H1 (cell line): ENCODE data around the gene ITSN1. TPM values are rescaled to one million over a fixed set of nuclear protein-coding genes. Genes with fewer than 3 reads are reported as not detected.

Source experiments
- CTCF ChIA-PET: fragments of 300-600 bp; sonication (Branson Sonifier 250); formaldehyde crosslinking; loops from one replicate; lab custom pipeline; 2021; ENCODE audit not compliant: partially characterized antibody; lab: Charles Lee
- POLR2A ChIA-PET: fragments of 300-600 bp; sonication (Branson Sonifier 250); formaldehyde crosslinking; loops from one replicate; lab custom pipeline; 2021; ENCODE audit warnings: inconsistent platforms; ENCODE audit not compliant: partially characterized antibody; lab: Charles Lee
- DNase-seq, 2 experiments: peaks; one replicate each; pipeline versions ENCODE4 v3.0.0 to v3.0.0-alpha.2; 2010 to 2022; ENCODE audit warnings: low spot score in 2 of 2, low read depth in 1 of 2, mixed read lengths in 1 of 2
- FAIRE-seq: peaks from 2 replicates; lab custom pipeline; 2011; peaks lifted over from hg19 to GRCh38; lab: Jason Lieb, UNC
- H2AFZ ChIP-seq: 2 replicates; pipeline ENCODE4 v1.8.1; 2012; ENCODE audit warnings: low read length, inconsistent platforms
- H2AK5ac ChIP-seq: 2 replicates; pipeline ENCODE4 v1.6.1; 2013; ENCODE audit warnings: low read depth, low read length
- H2BK120ac ChIP-seq: replicated peaks from 2 replicates; pipeline ENCODE3; 2013; ENCODE audit warnings: low read depth, low read length, inconsistent platforms
- H2BK12ac ChIP-seq: 2 replicates; pipeline ENCODE4 v1.6.1; 2013; ENCODE audit warnings: low read depth, low read length
- H2BK15ac ChIP-seq: 2 replicates; pipeline ENCODE4 v1.6.1; 2013; ENCODE audit warnings: low read length
- H2BK20ac ChIP-seq: 2 replicates; pipeline ENCODE4 v1.6.1; 2013; ENCODE audit warnings: low read length
- H2BK5ac ChIP-seq: 2 replicates; pipeline ENCODE4 v1.6.1; 2013; ENCODE audit warnings: low read depth, low read length
- H3K14ac ChIP-seq: 2 replicates; pipeline ENCODE4 v1.6.1; 2013; ENCODE audit warnings: inconsistent platforms; ENCODE audit not compliant: insufficient read length
- H3K18ac ChIP-seq: 2 replicates; pipeline ENCODE4 v1.6.1; 2013; ENCODE audit warnings: low read length; ENCODE audit errors: extremely low read depth
- H3K23ac ChIP-seq: 2 replicates; pipeline ENCODE4 v1.6.1; 2013; ENCODE audit warnings: inconsistent platforms; ENCODE audit not compliant: insufficient read length
- H3K23me2 ChIP-seq: 2 replicates; pipeline ENCODE4 v1.6.1; 2013; ENCODE audit warnings: low read depth, low read length
- H3K27ac ChIP-seq: 2 replicates; pipeline ENCODE4 v1.6.1; 2011; ENCODE audit warnings: low read depth, low read length, inconsistent platforms
- H3K27me3 ChIP-seq, 4 experiments: replicated peaks in 1 of 4; 1 replicate in 1 of 4; 2 replicates in 3 of 4; pipeline versions ENCODE4 v1.6.1 to v1.8.1; 2011 to 2013; ENCODE audit warnings: low read length in 3 of 4, mild to moderate bottlenecking in 3 of 4, inconsistent platforms in 2 of 4, mixed read lengths in 2 of 4, moderate library complexity in 1 of 4; ENCODE audit not compliant: control insufficient read depth in 3 of 4, insufficient read depth in 3 of 4; ENCODE audit errors: extremely low read depth in 1 of 4
- H3K36me3 ChIP-seq, 4 experiments: 2 replicates each; pipeline versions ENCODE4 v1.6.1 to v1.8.1; 2011 to 2013; ENCODE audit warnings: mild to moderate bottlenecking in 4 of 4, low read length in 3 of 4, moderate library complexity in 2 of 4, control low read depth in 1 of 4, inconsistent platforms in 1 of 4; ENCODE audit not compliant: insufficient read depth in 4 of 4, control insufficient read depth in 2 of 4
- H3K4ac ChIP-seq: replicated peaks from 2 replicates; pipeline ENCODE3; 2013; ENCODE audit warnings: low read length, low read depth, mixed read lengths, inconsistent platforms; ENCODE audit not compliant: insufficient read length
- H3K4me1 ChIP-seq, 4 experiments: replicated peaks in 1 of 4; 1 replicate in 1 of 4; 2 replicates in 3 of 4; pipeline versions ENCODE4 v1.6.1 to v1.8.1; 2011 to 2013; ENCODE audit warnings: low read length in 3 of 4, inconsistent platforms in 2 of 4, mixed read lengths in 1 of 4; ENCODE audit not compliant: insufficient read depth in 4 of 4, control insufficient read depth in 3 of 4
- H3K4me2 ChIP-seq, 2 experiments: 2 replicates each; pipeline versions ENCODE4 v1.6.1 to v1.8.1; 2011 to 2013; ENCODE audit warnings: low read depth in 2 of 2, low read length in 2 of 2, control low read depth in 1 of 2, inconsistent platforms in 1 of 2, mild to moderate bottlenecking in 1 of 2; ENCODE audit not compliant: insufficient read depth in 1 of 2
- H3K4me3 ChIP-seq, 4 experiments: fragments of 200-600, 300-600 bp in 1 of 4; sonication (generic), shearing (Covaris generic), sonication (Bioruptor Twin) in 1 of 4; 2 replicates each; pipeline versions ENCODE4 v1.5.1 to v1.8.1; 2011 to 2016; ENCODE audit warnings: low read length in 4 of 4, low read depth in 3 of 4, control low read depth in 2 of 4, inconsistent platforms in 2 of 4, mild to moderate bottlenecking in 2 of 4, mixed read lengths in 1 of 4, moderate library complexity in 1 of 4; ENCODE audit not compliant: insufficient read depth in 2 of 4; ENCODE audit errors: extremely low read depth in 1 of 4
- H3K56ac ChIP-seq: replicated peaks from 2 replicates; pipeline ENCODE3; 2013; ENCODE audit warnings: low read depth, mild to moderate bottlenecking, mixed read lengths, low read length, inconsistent platforms; ENCODE audit not compliant: insufficient read length
- H3K79me1 ChIP-seq: 2 replicates; pipeline ENCODE4 v1.6.1; 2013; ENCODE audit warnings: low read depth, low read length, control low read depth
- H3K79me2 ChIP-seq, 2 experiments: 2 replicates each; pipeline versions ENCODE4 v1.6.1 to v1.8.1; 2012 to 2013; ENCODE audit warnings: low read length in 2 of 2, mild to moderate bottlenecking in 2 of 2, inconsistent platforms in 1 of 2; ENCODE audit not compliant: insufficient read depth in 2 of 2, control insufficient read depth in 1 of 2
- H3K9ac ChIP-seq, 4 experiments: replicated peaks in 1 of 4; 1 replicate in 1 of 4; 2 replicates in 3 of 4; pipeline versions ENCODE4 v1.6.1 to v1.8.1; 2011 to 2013; ENCODE audit warnings: low read depth in 3 of 4, low read length in 3 of 4, control low read depth in 2 of 4, mild to moderate bottlenecking in 2 of 4, moderate library complexity in 2 of 4, inconsistent platforms in 1 of 4; ENCODE audit errors: extremely low read depth in 1 of 4
- H3K9me3 ChIP-seq, 2 experiments: 2 replicates each; pipeline versions ENCODE4 v1.6.1 to v1.8.1; 2012 to 2013; ENCODE audit warnings: mild to moderate bottlenecking in 2 of 2, moderate library complexity in 2 of 2, control low read depth in 1 of 2, inconsistent platforms in 1 of 2, low read depth in 1 of 2, low read length in 1 of 2, mixed read lengths in 1 of 2; ENCODE audit not compliant: insufficient read depth in 2 of 2
- H4K20me1 ChIP-seq, 2 experiments: replicated peaks in 1 of 2; 2 replicates each; pipeline versions ENCODE3 to v1.8.1; 2011 to 2013; ENCODE audit warnings: inconsistent platforms in 2 of 2, low read length in 2 of 2, mild to moderate bottlenecking in 1 of 2; ENCODE audit not compliant: insufficient read depth in 2 of 2, control insufficient read depth in 1 of 2
- H4K5ac ChIP-seq: 2 replicates; pipeline ENCODE4 v1.6.1; 2013; ENCODE audit warnings: low read length, low read depth, mixed read lengths, inconsistent platforms; ENCODE audit not compliant: insufficient read length
- H4K8ac ChIP-seq: 2 replicates; pipeline ENCODE4 v1.8.0; 2013; ENCODE audit warnings: mild to moderate bottlenecking, moderate library complexity, low read length, inconsistent platforms; ENCODE audit not compliant: insufficient read depth; ENCODE audit errors: extremely low read depth
- H4K91ac ChIP-seq: replicated peaks from 2 replicates; pipeline ENCODE3; 2013; ENCODE audit warnings: low read length, mixed read lengths, inconsistent platforms; ENCODE audit not compliant: insufficient read length
- CBX5 ChIP-seq: fragments of 300-800, 300-1000 bp; sonication (generic); IDR thresholded peaks from 2 replicates; pipeline ENCODE4 v1.7.1; 2016; ENCODE audit warnings: antibody characterized with exemption, low read length, low read depth
- KDM5A ChIP-seq: fragments of 200-600 bp; IDR thresholded peaks from 2 replicates; pipeline ENCODE4 v1.7.1; 2012; ENCODE audit warnings: mild to moderate bottlenecking, low read length, inconsistent platforms, mixed read lengths
- NANOG ChIP-seq: IDR thresholded peaks from 2 replicates; pipeline ENCODE4 v1.6.1; 2011; ENCODE audit warnings: low read length, low read depth, mild to moderate bottlenecking, inconsistent platforms; ENCODE audit not compliant: insufficient read depth, poor library complexity, severe bottlenecking
- YY1 ChIP-seq: IDR thresholded peaks from 2 replicates; pipeline ENCODE4 v1.6.1; 2011; ENCODE audit warnings: low read depth, mild to moderate bottlenecking, low read length
- WGBS, 2 experiments: shearing (Covaris generic) in 1 of 2; methylation state at CpG; one replicate each; pipeline versions ENCODE4 v1.1.6 to v1.1.7; 2013 to 2015; ENCODE audit warnings: low lambda C conversion rate in 2 of 2, mixed read lengths in 2 of 2, inconsistent platforms in 1 of 2, low coverage in 1 of 2, missing lambda C conversion rate in 1 of 2; ENCODE audit not compliant: insufficient replicate concordance in 2 of 2, insufficient coverage in 1 of 2, insufficient read length in 1 of 2; ENCODE audit errors: extremely low coverage in 1 of 2, missing lambda C conversion rate in 1 of 2; 5-methylcytosine and 5-hydroxymethylcytosine counted together
- polyA plus RNA-seq, 7 experiments: library from polyadenylated mRNA; depleted of rRNA in 3 of 7; stranded (reverse) in 5 of 7; unstranded in 2 of 7; fragments of >200 nt in 5 of 7; fragments of 200-250 nt in 2 of 7; gene quantifications; 1 replicate in 5 of 7; 2 replicates in 1 of 7; 4 replicates in 1 of 7; pipeline versions ENCODE4 v1.2.1 to v1.2.3, GENCODE V29; 2011 to 2013; ENCODE audit warnings: missing spikeins in 2 of 7, mixed read lengths in 2 of 7
- total RNA-seq: library from RNA; stranded (reverse); fragmentation: NEBNext Ultra II Directional; extraction: Animal tissue kit (Norgen Biotek cat#: 25700); gene quantifications from 2 replicates; pipeline ENCODE4 v1.2.1, GENCODE V29; 2021

Gene ITSN1
- total and polyA plus RNA-seq, 2 of the 8 experiments (the other 6 are each of a cell fraction or from before 2014, with no cell fraction given) = 60.8 to 78.1 TPM

DNA sequence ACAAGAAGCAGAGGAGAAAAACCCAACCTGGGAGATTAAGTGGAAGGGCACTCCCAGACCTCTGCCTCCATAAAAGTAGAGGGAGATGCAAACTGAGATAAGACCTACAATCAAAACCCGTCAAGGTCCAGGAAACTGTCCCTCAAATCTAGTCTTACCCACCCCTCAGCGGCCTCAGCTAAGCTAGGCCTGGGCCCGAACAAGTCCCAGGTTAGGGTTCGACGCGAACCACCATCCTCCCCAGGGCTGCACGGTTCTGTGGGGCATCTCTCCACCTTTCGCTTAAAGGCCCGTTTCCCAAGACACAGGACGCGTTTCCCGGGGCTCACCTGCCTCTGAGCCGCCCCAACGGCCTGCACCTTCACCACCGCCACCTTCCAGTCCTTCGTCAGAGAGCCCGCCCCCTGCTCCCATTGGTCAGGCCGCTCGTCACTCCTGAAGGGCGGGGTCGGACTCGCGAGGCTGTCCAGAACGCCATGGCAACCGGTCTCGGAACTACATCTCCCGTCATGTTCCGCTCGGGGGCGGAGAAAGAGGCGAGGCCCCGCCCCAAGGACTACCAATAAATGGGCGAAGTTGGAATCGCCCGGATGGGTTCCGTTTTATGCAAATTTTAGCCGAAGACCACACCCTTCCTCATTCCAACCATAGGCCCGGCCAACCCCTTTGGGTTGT, 812 bp upstream of the ITSN1 start, which contains the start of gene CRYZL1:
TSS of gene CRYZL1 (minus strand) at position 390 of the 675 bp plus-strand sequence. CDS start 10,190 bp downstream, outside the sequence.
- no peak for FAIRE-seq
- WGBS, 2 experiments = 3% methylated on average over 38 of the region's 38 CpGs; no CpG with 5 or more reads in 1 of the 2 experiments
- Histone ChIP-seq H3K4ac (peak within 1 kb of the TSS; percentile 60), H3K23me2 (peaks cover 9% of the 10 kb centered on the region), H3K23ac (no peak within 1 kb of the TSS), H3K79me1 (0 out of 2 replicates have a peak, but pooled peaks cover 3% of the 10 kb centered on the region), H3K9ac (peak within 1 kb of the TSS; percentile 86 to 93 (median 87)), H2BK15ac (peak within 1 kb of the TSS; percentile 81), H4K5ac (peak within 1 kb of the TSS; percentile 98), H2BK12ac (peak within 1 kb of the TSS; percentile 86), H2AK5ac (no peak within 1 kb of the TSS), H3K56ac (peak within 1 kb of the TSS; percentile 78), H3K4me3 (peak within 1 kb of the TSS; percentile 76 to 87 (median 80)), H2BK5ac (peak within 1 kb of the TSS; percentile 97), H3K36me3 (no peaks in the 10 kb centered on the region), H2BK20ac (0 out of 2 replicates have a peak within 1 kb of the TSS, but pooled peaks have one; percentile 61), H2BK120ac (peak within 1 kb of the TSS; percentile 81), H3K14ac (no peak within 1 kb of the TSS), H3K27me3 (no peaks in the 10 kb centered on the region), H3K18ac (peak within 1 kb of the TSS; percentile 99), H3K4me1 (peaks cover 0 to 4% (median 0%) of the 10 kb centered on the region in 4 experiments; a peak in 2 of 7 replicates), H4K91ac (peak within 1 kb of the TSS; percentile 77), H3K79me2 (peaks cover 17 to 49% of the 10 kb centered on the region in 2 experiments), H4K20me1 (peaks cover 0 to 14% of the 10 kb centered on the region in 2 experiments), H3K4me2 (peak within 1 kb of the TSS; percentile 86 to 94), H3K27ac (peak within 1 kb of the TSS; percentile 94), H4K8ac (peak within 1 kb of the TSS; percentile 90; the same call in 1 of the 2 replicates), H3K9me3 (no peaks in the 10 kb centered on the region), H2AFZ (peak within 1 kb of the TSS; percentile 99)
- peak; percentile 99 to 100 for DNase-seq
- CTCF ChIA-PET = no interaction called here
- POLR2A ChIA-PET = interaction anchor here (0.8 to 1.4 kb wide), 4 partner anchors 52 to 484 kb away, joined by 3 to 5 read pairs (median 3); partner anchors contain the start of genes DONSON and SON
- no peak for TF ChIP-seq CBX5
- TF ChIP-seq YY1 = 0 out of 2 replicates have a peak, but pooled peaks have one; percentile 58
- no peak for TF ChIP-seq NANOG
- TF ChIP-seq KDM5A = 0 out of 2 replicates have a peak, but pooled peaks have one; percentile 15
